LNCaP clone FGC (cell line): ENCODE results near the gene CMIP.

Experiments
- DNase-seq: peaks from one replicate; pipeline ENCODE4 v3.0.0-alpha.2; 2011; ENCODE audit warnings: low read depth
- H3K4me3 ChIP-seq: 2 replicates; pipeline ENCODE4 v1.5.1; 2011; ENCODE audit warnings: mild to moderate bottlenecking, low read depth, low read length, control low read depth
- TF ChIP-seq, protein P1 (sequence below): IDR thresholded peaks from 2 replicates; pipeline ENCODE4 v1.5.1; 2012; ENCODE audit warnings: mild to moderate bottlenecking; ENCODE audit not compliant: control insufficient read depth, insufficient read depth; ENCODE audit errors: extremely low read depth

CMIP gene

DNA sequence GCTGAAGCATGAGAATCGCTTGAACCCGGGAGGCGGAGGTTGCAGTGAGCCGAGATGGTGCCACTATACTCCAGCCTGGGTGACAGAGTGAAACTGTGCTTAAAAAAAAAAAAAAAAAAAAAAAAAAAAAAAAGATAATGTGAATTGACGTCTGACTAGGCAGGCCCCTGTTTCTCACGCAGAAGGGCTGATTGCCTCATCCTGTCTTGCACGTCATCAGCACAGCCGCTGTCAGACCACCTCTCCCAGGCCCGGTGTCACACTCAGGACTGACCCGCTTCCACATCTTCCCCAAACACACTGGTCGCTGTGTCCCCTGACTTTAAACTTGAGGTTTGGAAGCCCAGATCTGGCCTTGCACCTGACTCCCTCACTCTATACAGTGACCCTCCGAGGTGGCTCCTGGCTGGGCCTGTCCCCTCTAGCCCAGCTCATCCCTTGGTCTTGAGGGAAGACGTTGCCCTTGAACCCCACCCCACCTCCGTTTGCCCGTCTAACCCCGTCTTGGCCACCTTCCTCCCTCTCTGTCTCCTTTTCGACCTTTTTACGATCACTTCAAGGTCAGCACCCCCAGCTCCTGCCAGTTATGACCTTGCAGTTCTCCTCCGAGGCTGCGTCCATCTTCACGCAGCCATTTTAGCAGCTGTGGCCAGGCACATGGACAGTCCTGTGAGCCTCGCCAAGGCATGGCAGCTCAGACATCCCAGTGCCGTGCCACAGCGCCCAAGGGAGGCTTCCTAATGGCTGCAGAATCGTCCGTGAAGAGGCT, 184.6 kb downstream of the CMIP start:
- DNase-seq = no peak
- TF ChIP-seq, protein P1, sequence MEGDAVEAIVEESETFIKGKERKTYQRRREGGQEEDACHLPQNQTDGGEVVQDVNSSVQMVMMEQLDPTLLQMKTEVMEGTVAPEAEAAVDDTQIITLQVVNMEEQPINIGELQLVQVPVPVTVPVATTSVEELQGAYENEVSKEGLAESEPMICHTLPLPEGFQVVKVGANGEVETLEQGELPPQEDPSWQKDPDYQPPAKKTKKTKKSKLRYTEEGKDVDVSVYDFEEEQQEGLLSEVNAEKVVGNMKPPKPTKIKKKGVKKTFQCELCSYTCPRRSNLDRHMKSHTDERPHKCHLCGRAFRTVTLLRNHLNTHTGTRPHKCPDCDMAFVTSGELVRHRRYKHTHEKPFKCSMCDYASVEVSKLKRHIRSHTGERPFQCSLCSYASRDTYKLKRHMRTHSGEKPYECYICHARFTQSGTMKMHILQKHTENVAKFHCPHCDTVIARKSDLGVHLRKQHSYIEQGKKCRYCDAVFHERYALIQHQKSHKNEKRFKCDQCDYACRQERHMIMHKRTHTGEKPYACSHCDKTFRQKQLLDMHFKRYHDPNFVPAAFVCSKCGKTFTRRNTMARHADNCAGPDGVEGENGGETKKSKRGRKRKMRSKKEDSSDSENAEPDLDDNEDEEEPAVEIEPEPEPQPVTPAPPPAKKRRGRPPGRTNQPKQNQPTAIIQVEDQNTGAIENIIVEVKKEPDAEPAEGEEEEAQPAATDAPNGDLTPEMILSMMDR = no peak
- no peak overlapping the region for H3K4me3 ChIP-seq

DNA sequence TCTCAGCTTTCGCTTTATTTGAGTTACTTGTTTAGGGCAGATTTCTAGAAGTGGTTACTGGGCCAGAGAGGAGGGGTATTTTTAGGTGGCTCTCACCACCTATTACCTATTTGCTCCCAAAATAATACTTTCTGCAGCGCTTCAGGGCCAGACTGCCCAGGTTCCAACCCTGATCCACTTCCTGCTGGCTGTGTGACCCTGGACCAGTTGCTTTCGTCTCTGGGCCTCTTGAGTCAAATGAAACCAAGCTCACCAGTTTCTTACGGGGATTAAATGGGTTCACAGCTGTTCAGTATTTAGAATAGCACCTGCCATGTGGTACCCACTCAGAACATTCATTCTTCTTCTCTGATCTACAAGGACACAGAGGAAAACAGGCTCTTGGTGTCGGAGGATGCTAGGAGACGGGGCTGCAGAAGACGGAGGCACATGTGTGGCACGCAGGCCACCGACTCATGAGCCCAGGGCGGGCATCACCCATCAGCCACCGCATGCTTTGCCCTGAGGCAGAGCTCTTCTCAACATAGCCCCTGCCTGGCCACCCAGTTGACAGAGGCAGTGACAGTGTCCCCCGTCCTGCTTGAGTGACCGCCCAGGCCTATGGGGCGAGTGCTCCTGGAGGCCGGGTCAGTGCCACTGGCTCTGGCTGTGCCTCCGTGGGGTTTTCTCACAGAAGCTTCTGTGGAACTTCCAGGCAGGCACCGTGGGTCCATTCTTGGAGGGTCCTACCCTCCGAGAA, 185.5 kb downstream of the CMIP start:
- no peak for DNase-seq
- TF ChIP-seq, protein P1 = no peak

DNA sequence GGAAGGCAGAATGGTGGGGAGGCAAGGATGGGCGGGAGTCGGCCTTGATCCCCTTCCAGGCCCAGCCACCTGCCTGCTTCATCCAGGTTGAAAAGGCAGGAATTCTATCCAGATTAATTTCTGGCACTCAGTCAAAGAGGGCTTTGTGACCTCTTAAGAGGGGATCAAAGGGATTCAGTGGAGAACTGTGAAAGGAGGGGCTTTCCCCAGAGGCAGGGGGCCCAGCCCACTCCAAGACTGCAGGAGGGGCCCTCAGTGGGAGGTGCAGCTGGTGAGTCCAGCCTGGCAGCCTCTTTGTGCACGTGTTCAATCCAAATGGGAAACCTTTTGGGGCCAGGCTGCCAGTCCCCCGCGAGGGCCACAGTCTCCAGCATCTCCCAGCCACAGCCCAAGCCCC, 186.0 kb downstream of the CMIP start:
- H3K4me3 ChIP-seq = no peak overlapping the region
- DNase-seq = no peak
- TF ChIP-seq, protein P1 = no peak

More for the DNA sequence above, 185.5 kb downstream of the CMIP start:
- no peak overlapping the region for H3K4me3 ChIP-seq

DNA sequence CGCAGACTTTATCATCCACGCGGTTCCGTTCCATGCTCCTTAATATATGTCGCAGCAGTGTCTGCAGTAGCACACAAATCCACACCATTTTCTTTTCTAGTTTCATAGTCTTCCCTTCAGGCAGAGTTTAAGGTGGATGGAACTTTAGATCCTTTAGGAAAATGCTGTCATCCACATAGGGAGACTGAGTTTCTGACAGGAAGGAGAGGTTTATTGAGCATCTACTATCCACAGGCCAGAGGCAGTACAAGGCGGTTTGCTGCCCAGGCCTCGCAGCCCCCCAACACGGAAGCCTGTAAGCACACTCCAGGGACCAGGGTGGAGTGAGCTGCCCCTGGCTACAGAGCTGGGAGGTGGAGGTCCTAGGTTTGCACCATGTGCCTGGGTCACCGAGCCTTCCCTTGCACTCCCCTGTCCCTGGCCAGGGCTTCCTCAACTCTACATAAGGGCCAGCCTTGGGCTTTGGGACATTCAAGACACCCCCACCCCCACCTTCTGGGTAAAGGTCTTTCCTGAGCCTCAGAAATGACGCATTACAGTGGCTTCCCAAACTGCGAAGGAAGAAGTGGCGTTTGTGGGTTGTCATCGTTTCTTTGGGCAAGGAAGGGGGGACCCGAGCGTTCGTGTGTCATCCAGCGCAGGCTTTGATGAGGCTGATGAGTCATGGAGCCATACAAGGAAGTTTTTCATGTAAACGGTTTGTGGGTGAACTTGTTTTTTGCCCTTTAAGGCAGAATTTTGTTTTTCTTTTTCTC, 188.0 kb downstream of the CMIP start:
- no peak for DNase-seq
- TF ChIP-seq, protein P1 = no peak
- H3K4me3 ChIP-seq = no peak overlapping the region

DNA sequence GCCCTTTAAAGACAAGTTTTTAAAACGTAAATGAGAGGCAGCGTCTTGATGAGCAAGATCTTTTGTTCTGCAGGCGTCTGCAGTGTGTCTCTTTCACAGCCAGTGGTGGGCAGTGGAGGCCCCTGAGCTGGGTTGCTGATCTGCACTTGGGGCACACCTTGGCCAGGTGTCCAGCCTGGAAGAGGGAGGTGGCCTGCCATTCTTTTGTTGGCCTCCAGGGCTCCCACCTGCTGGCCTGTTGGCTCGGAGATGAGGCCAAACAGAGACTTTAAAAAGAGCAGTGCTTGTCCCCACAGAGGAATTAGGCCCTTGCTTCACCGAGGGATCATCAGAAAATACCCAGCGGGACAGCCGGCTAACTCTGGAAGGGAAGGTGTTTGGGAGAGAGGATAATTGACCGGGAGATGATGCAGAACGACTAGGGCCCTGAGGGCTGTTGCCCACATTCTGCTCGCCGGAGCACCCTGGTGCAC, 188.6 kb downstream of the CMIP start:
- H3K4me3 ChIP-seq = no peak overlapping the region
- no peak for DNase-seq
- TF ChIP-seq, protein P1 = no peak

DNA sequence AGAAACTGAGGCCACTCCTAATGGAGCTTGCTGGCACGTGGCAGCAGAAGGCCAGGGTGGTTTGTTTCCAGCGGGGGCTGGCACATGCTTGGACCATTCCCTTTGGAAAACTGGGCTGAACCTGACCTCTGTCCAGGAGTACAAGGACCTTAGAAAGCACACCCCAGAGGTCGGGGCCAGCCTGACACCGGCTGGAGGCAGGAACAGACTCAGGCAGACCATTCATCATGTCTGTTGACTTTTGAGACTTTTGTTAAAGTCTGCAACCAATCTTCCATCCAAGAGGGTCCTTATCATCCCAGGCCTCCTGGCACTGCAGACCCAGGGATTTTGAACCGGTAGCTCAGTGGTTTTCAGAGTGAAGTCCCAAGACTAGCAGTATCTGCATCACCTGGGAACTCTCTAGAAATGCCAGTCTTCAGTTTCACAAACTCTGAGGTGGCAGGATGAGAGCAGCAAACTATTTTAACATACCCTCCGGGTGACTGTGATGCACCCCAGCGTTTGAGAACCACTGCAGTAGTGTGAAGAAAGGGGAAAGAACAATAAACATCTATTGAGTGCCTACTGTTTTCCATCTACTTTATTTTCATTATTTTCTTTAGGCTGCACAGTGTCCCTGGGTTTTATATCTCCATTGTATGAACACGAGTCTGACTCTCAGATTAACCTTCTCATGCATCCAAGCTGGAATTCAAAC, 189.2 kb downstream of the CMIP start:
- H3K4me3 ChIP-seq = no peak overlapping the region
- no peak for DNase-seq
- TF ChIP-seq, protein P1 = no peak
